Activated CD4-positive, alpha-beta memory T cell treated with anti-CD3 and anti-CD28 coated beads for 36 hours (primary cell): Measurements from ENCODE around the gene MYMX. TPM values are rescaled to one million over a fixed set of nuclear protein-coding genes. Genes with fewer than 3 reads are reported as not detected.
"Not testable (repeated sequence)": the region's sequence is repeated elsewhere in the genome, so short reads cannot be mapped to it uniquely, and the experiment has no call there.

Source experiments
- CTCF ChIA-PET: fragments of 350-600 bp; sonication (Branson Sonifier 250); formaldehyde crosslinking; loops from one replicate; lab custom pipeline; 2021; ENCODE audit warnings: antibody characterized with exemption, inconsistent platforms; lab: Charles Lee
- POLR2A ChIA-PET: fragments of 350-600 bp; sonication (Branson Sonifier 250); formaldehyde crosslinking; loops from one replicate; lab custom pipeline; 2021; ENCODE audit warnings: antibody characterized with exemption; lab: Charles Lee
- DNase-seq: peaks from one replicate; pipeline ENCODE4 v3.0.0-alpha.2; 2020
- H3K27ac Mint-ChIP-seq: one replicate; pipeline ENCODE4 v1.8.0; 2021; ENCODE audit warnings: mixed read lengths
- H3K27me3 Mint-ChIP-seq: one replicate; pipeline ENCODE4 v1.8.0; 2021; ENCODE audit warnings: mixed read lengths
- H3K36me3 Mint-ChIP-seq: one replicate; pipeline ENCODE4 v1.8.0; 2021; ENCODE audit warnings: mixed read lengths
- H3K4me1 Mint-ChIP-seq: one replicate; pipeline ENCODE4 v1.8.0; 2021; ENCODE audit warnings: low read depth, mixed read lengths
- H3K4me3 Mint-ChIP-seq: one replicate; pipeline ENCODE4 v1.8.0; 2021; ENCODE audit warnings: mild to moderate bottlenecking, mixed read lengths
- H3K9me3 Mint-ChIP-seq: one replicate; pipeline ENCODE4 v1.8.0; 2021; ENCODE audit warnings: mixed read lengths
- intact Hi-C: fragments of 100-400 bp; cut with micrococcal nuclease; formaldehyde crosslinking; loops from one replicate; pipeline ENCODE4 v1.15.1; 2023
- total RNA-seq, 2 experiments: library from RNA; stranded (reverse); gene quantifications; one replicate each; pipeline ENCODE4 v1.2.3, GENCODE V29; 2021

Gene MYMX
- total RNA-seq, 2 experiments from 2014 or later: not detected

GRCh38 chr6:44188819-44189218 is 27.9 kb upstream of the MYMX start:
- Mint-ChIP-seq H3K4me1 (peaks cover 12% of the 10 kb centered on the region), H3K27ac (no peak overlapping the region), H3K36me3 (no peaks in the 10 kb centered on the region), H3K27me3 (peaks cover 6% of the 10 kb centered on the region), H3K4me3 (no peak overlapping the region), H3K9me3 (no peaks in the 10 kb centered on the region)
- ChIA-PET POLR2A (no interaction called here), CTCF (interaction anchor here (1.1 to 1.9 kb wide), 4 partner anchors 29 to 68 kb away, joined by 3 to 6 read pairs (median 3); partner anchors contain the start of genes SLC29A1 and SLC35B2)
- no peak for DNase-seq
- intact Hi-C loops: no loop called here

GRCh38 chr6:44189257-44189656 is 27.5 kb upstream of the MYMX start:
- Mint-ChIP-seq H3K27me3 (peaks cover 6% of the 10 kb centered on the region), H3K4me1 (peaks cover 12% of the 10 kb centered on the region), H3K4me3 (no peak overlapping the region), H3K9me3 (no peaks in the 10 kb centered on the region), H3K36me3 (no peaks in the 10 kb centered on the region), H3K27ac (no peak overlapping the region)
- ChIA-PET CTCF (interaction anchor here (1.1 to 1.9 kb wide), 5 partner anchors 16 to 67 kb away, joined by 3 to 6 read pairs (median 3); partner anchors contain the start of genes SLC29A1 and SLC35B2), POLR2A (interaction anchor here (0.6 to 1.3 kb wide), 3 partner anchors 58 to 275 kb away, joined by 3 to 4 read pairs (median 4); partner anchors contain the start of gene HSP90AB1)
- no peak for DNase-seq
- intact Hi-C loops: no loop called here

GRCh38 chr6:44190715-44191114 is 26.0 kb upstream of the MYMX start:
- H3K27ac Mint-ChIP-seq: no peak overlapping the region
- H3K27me3 Mint-ChIP-seq: peaks cover 5% of the 10 kb centered on the region
- ChIA-PET CTCF (interaction anchor here (1.1 to 1.4 kb wide), 2 partner anchors 17 to 32 kb away, joined by 3 to 4 read pairs; no protein-coding TSS in a partner anchor), POLR2A (no interaction called here)
- no peaks in the 10 kb centered on the region for H3K9me3 Mint-ChIP-seq
- peaks cover 12% of the 10 kb centered on the region for H3K4me1 Mint-ChIP-seq
- no peak overlapping the region for H3K4me3 Mint-ChIP-seq
- H3K36me3 Mint-ChIP-seq: no peaks in the 10 kb centered on the region
- DNase-seq: no peak
- intact Hi-C loops: no loop called here

GRCh38 chr6:44192428-44193041 is 24.2 kb upstream of the MYMX start:
- Mint-ChIP-seq H3K27ac (no peak overlapping the region), H3K27me3 (peaks cover 2% of the 10 kb centered on the region), H3K4me3 (no peak overlapping the region), H3K9me3 (no peaks in the 10 kb centered on the region), H3K4me1 (peaks cover 6% of the 10 kb centered on the region), H3K36me3 (no peaks in the 10 kb centered on the region)
- ChIA-PET POLR2A (no interaction called here), CTCF (interaction anchor here (0.8 to 1.1 kb wide), 2 partner anchors 29 to 43 kb away, joined by 3 read pairs; no protein-coding TSS in a partner anchor)
- DNase-seq: no peak
- intact Hi-C loops: no loop called here

GRCh38 chr6:44193307-44193910 is 23.3 kb upstream of the MYMX start:
- CTCF ChIA-PET: interaction anchor here (0.8 to 1.1 kb wide), 2 partner anchors 28 to 42 kb away, joined by 3 read pairs; no protein-coding TSS in a partner anchor
- no peak overlapping the region for H3K27ac Mint-ChIP-seq
- DNase-seq: no peak
- H3K9me3 Mint-ChIP-seq: no peaks in the 10 kb centered on the region
- intact Hi-C loops: no loop called here
- POLR2A ChIA-PET: no interaction called here
- no peaks in the 10 kb centered on the region for H3K36me3 Mint-ChIP-seq
- H3K27me3 Mint-ChIP-seq: peaks cover 2% of the 10 kb centered on the region
- no peak overlapping the region for H3K4me3 Mint-ChIP-seq
- peaks cover 6% of the 10 kb centered on the region for H3K4me1 Mint-ChIP-seq

- Mint-ChIP-seq H3K27ac (no peak overlapping the region), H3K4me3 (no peak overlapping the region), H3K36me3 (no peaks in the 10 kb centered on the region), H3K9me3 (no peaks in the 10 kb centered on the region), H3K4me1 (peaks cover 3% of the 10 kb centered on the region), H3K27me3 (peaks cover 2% of the 10 kb centered on the region)
- DNase-seq: no peak
- CTCF ChIA-PET: interaction anchor here (0.8 to 1.4 kb wide), 2 partner anchors 22 to 62 kb away, joined by 4 to 5 read pairs; no protein-coding TSS in a partner anchor
- POLR2A ChIA-PET: no interaction called here
- intact Hi-C loops: no loop called here
These were observed 22.4 kb upstream of the MYMX start for GRCh38 chr6:44194326-44194725.

- H3K4me3 Mint-ChIP-seq, POLR2A ChIA-PET, intact Hi-C loops, H3K9me3 Mint-ChIP-seq, H3K27ac Mint-ChIP-seq, H3K4me1 Mint-ChIP-seq, DNase-seq, H3K27me3 Mint-ChIP-seq, H3K36me3 Mint-ChIP-seq: not testable (repeated sequence)
- CTCF ChIA-PET: interaction anchor here (1.0 kb wide), 1 partner anchor 24 kb away, joined by 3 read pairs; no protein-coding TSS in a partner anchor
These were observed 20.4 kb upstream of the MYMX start for GRCh38 chr6:44196351-44196750.

GRCh38 chr6:44198684-44199083 is 18.0 kb upstream of the MYMX start:
- Mint-ChIP-seq H3K27ac (no peak overlapping the region), H3K9me3 (no peaks in the 10 kb centered on the region), H3K4me3 (no peak overlapping the region), H3K27me3 (peaks cover 2% of the 10 kb centered on the region), H3K4me1 (no peaks in the 10 kb centered on the region), H3K36me3 (no peaks in the 10 kb centered on the region)
- CTCF ChIA-PET: interaction anchor here (0.7 kb wide), 1 partner anchor 47 kb away, joined by 3 read pairs; no protein-coding TSS in a partner anchor
- POLR2A ChIA-PET: no interaction called here
- no peak for DNase-seq
- intact Hi-C loops: no loop called here

- H3K36me3 Mint-ChIP-seq: no peaks in the 10 kb centered on the region
- ChIA-PET CTCF (interaction anchor here (0.6 kb wide), 1 partner anchor 27 kb away, joined by 3 read pairs; no protein-coding TSS in a partner anchor), POLR2A (no interaction called here)
- H3K9me3 Mint-ChIP-seq: no peaks in the 10 kb centered on the region
- no peak overlapping the region for H3K27ac Mint-ChIP-seq
- H3K4me3 Mint-ChIP-seq: no peak overlapping the region
- intact Hi-C loops: no loop called here
- no peak for DNase-seq
- peaks cover 2% of the 10 kb centered on the region for H3K27me3 Mint-ChIP-seq
- no peaks in the 10 kb centered on the region for H3K4me1 Mint-ChIP-seq
These were observed 16.8 kb upstream of the MYMX start for GRCh38 chr6:44199883-44200282.

GRCh38 chr6:44201200-44201599 is 15.5 kb upstream of the MYMX start:
- no peak for DNase-seq
- Mint-ChIP-seq H3K27ac (no peak overlapping the region), H3K4me3 (no peak overlapping the region), H3K9me3 (no peaks in the 10 kb centered on the region), H3K27me3 (peaks cover 2% of the 10 kb centered on the region), H3K4me1 (no peaks in the 10 kb centered on the region), H3K36me3 (no peaks in the 10 kb centered on the region)
- intact Hi-C loops: no loop called here
- CTCF ChIA-PET: no interaction called here
- POLR2A ChIA-PET: no interaction called here

GRCh38 chr6:44201638-44202303 is 15.0 kb upstream of the MYMX start:
- no peaks in the 10 kb centered on the region for H3K9me3 Mint-ChIP-seq
- intact Hi-C loops: no loop called here
- no peak for DNase-seq
- no peak overlapping the region for H3K27ac Mint-ChIP-seq
- no peaks in the 10 kb centered on the region for H3K4me1 Mint-ChIP-seq
- peaks cover 2% of the 10 kb centered on the region for H3K27me3 Mint-ChIP-seq
- no peaks in the 10 kb centered on the region for H3K36me3 Mint-ChIP-seq
- ChIA-PET CTCF (no interaction called here), POLR2A (no interaction called here)
- H3K4me3 Mint-ChIP-seq: no peak overlapping the region

GRCh38 chr6:44202332-44202971 is 14.3 kb upstream of the MYMX start:
- Mint-ChIP-seq H3K27me3 (peaks cover 2% of the 10 kb centered on the region), H3K4me3 (no peak overlapping the region), H3K9me3 (no peaks in the 10 kb centered on the region), H3K4me1 (no peaks in the 10 kb centered on the region), H3K36me3 (no peaks in the 10 kb centered on the region), H3K27ac (no peak overlapping the region)
- DNase-seq: no peak
- ChIA-PET CTCF (no interaction called here), POLR2A (no interaction called here)
- intact Hi-C loops: no loop called here
